SK-N-MC (cell line): ENCODE data around the gene ZNF554.
"Not testable (repeated sequence)": the region's sequence is repeated elsewhere in the genome, so short reads cannot be mapped to it uniquely, and the experiment has no call there.

Source experiments
- DNase-seq: peaks from one replicate; pipeline ENCODE4 v3.0.0-alpha.2; 2011; ENCODE audit warnings: low read depth, low spot score
- H3K27ac ChIP-seq: fragments of 200-600 bp; sonication (generic); 2 replicates; pipeline ENCODE4 v1.5.1; 2016; ENCODE audit warnings: mixed run types
- H3K36me3 ChIP-seq: fragments of 200-600 bp; sonication (generic); 2 replicates; pipeline ENCODE4 v1.6.1; 2017; ENCODE audit warnings: antibody characterized with exemption, low read length, mixed read lengths; ENCODE audit not compliant: insufficient read depth
- H3K4me3 ChIP-seq: fragments of 200-600 bp; sonication (generic); 2 replicates; pipeline ENCODE4 v1.5.1; 2016
- H3K9ac ChIP-seq: fragments of 200-600 bp; sonication (generic); 2 replicates; pipeline ENCODE4 v1.8.0; 2017; ENCODE audit warnings: mixed run types, mixed read lengths; ENCODE audit not compliant: insufficient read length
- H3K9me3 ChIP-seq: fragments of 200-600 bp; sonication (generic); 2 replicates; pipeline ENCODE4 v1.6.1; 2017; ENCODE audit warnings: low read depth, mild to moderate bottlenecking, antibody characterized with exemption, low read length, moderate library complexity, mixed read lengths
- EZH2 ChIP-seq: fragments of 200-600 bp; sonication (generic); IDR thresholded peaks from one replicate; pipeline ENCODE4 v1.6.1; 2017; ENCODE audit warnings: antibody characterized with exemption
- FOXP2 ChIP-seq: optimal IDR thresholded peaks from 2 replicates; pipeline ENCODE3; 2011; ENCODE audit warnings: mild to moderate bottlenecking, moderate library complexity; ENCODE audit not compliant: insufficient read depth; ENCODE audit errors: extremely low read length, control extremely low read depth
- POLR2AphosphoS5 ChIP-seq: IDR thresholded peaks from 2 replicates; pipeline ENCODE4 v1.6.1; 2012; ENCODE audit warnings: mild to moderate bottlenecking, low read depth, low read length, borderline replicate concordance

Gene ZNF554

GRCh38 chr19:2863816-2864215 is 44.1 kb downstream of the ZNF554 start:
- Histone ChIP-seq H3K9me3 (no peaks in the 10 kb centered on the region), H3K27ac (no peak overlapping the region), H3K36me3 (no peaks in the 10 kb centered on the region), H3K4me3 (no peak overlapping the region), H3K9ac (no peak overlapping the region)
- no peak for DNase-seq
- TF ChIP-seq EZH2 (no peak), FOXP2 (no peak), POLR2AphosphoS5 (no peak)

- Histone ChIP-seq H3K9me3 (no peaks in the 10 kb centered on the region), H3K4me3 (no peak overlapping the region), H3K27ac (no peak overlapping the region), H3K9ac (no peak overlapping the region), H3K36me3 (no peaks in the 10 kb centered on the region)
- TF ChIP-seq EZH2 (no peak), FOXP2 (no peak), POLR2AphosphoS5 (no peak)
- no peak for DNase-seq
Measured at GRCh38 chr19:2865334-2866100, 45.8 kb downstream of the ZNF554 start.

GRCh38 chr19:2866495-2867024 is 46.9 kb downstream of the ZNF554 start:
- Histone ChIP-seq H3K27ac (no peak overlapping the region), H3K4me3 (no peak overlapping the region), H3K36me3 (no peaks in the 10 kb centered on the region), H3K9me3 (no peaks in the 10 kb centered on the region), H3K9ac (no peak overlapping the region)
- TF ChIP-seq FOXP2 = no peak
- TF ChIP-seq POLR2AphosphoS5 = no peak
- no peak for TF ChIP-seq EZH2
- no peak for DNase-seq

GRCh38 chr19:2867025-2867991 is 47.6 kb downstream of the ZNF554 start, which contains the start of gene ZNF556:
Gene ZNF556 (plus strand): TSS chr19:2867335. CDS start chr19:2867422, 87 bp downstream.
- Histone ChIP-seq H3K27ac (no peak within 1 kb of the TSS), H3K36me3 (no peaks in the 10 kb centered on the region), H3K9me3 (no peaks in the 10 kb centered on the region), H3K9ac (no peak within 1 kb of the TSS), H3K4me3 (no peak within 1 kb of the TSS)
- no peak for DNase-seq
- TF ChIP-seq POLR2AphosphoS5 (no peak), EZH2 (no peak), FOXP2 (no peak)

- Histone ChIP-seq H3K4me3 (no peak overlapping the region), H3K9me3 (no peaks in the 10 kb centered on the region), H3K27ac (no peak overlapping the region), H3K9ac (no peak overlapping the region), H3K36me3 (no peaks in the 10 kb centered on the region)
- DNase-seq = no peak
- no peak for TF ChIP-seq POLR2AphosphoS5
- TF ChIP-seq EZH2 = no peak
- TF ChIP-seq FOXP2 = no peak
Measured at GRCh38 chr19:2869618-2870017, 50.0 kb downstream of the ZNF554 start.

- H3K27ac ChIP-seq, H3K9ac ChIP-seq, H3K36me3 ChIP-seq, DNase-seq, H3K9me3 ChIP-seq, H3K4me3 ChIP-seq: not testable (repeated sequence)
Measured at GRCh38 chr19:2872175-2872574, 52.5 kb downstream of the ZNF554 start.

GRCh38 chr19:2877398-2878331 is 58.0 kb downstream of the ZNF554 start:
- H3K9me3 ChIP-seq = no peaks in the 10 kb centered on the region
- no peak overlapping the region for H3K27ac ChIP-seq
- H3K36me3 ChIP-seq = no peaks in the 10 kb centered on the region
- H3K4me3 ChIP-seq = no peak overlapping the region
- H3K9ac ChIP-seq = no peak overlapping the region
- TF ChIP-seq POLR2AphosphoS5 (no peak), FOXP2 (no peak), EZH2 (no peak)
- DNase-seq = no peak

GRCh38 chr19:2883686-2884439 is 64.2 kb downstream of the ZNF554 start:
- H3K9me3 ChIP-seq = no peaks in the 10 kb centered on the region
- TF ChIP-seq POLR2AphosphoS5 (no peak), FOXP2 (no peak), EZH2 (no peak)
- DNase-seq = no peak
- no peaks in the 10 kb centered on the region for H3K36me3 ChIP-seq
- H3K9ac ChIP-seq = no peak overlapping the region
- H3K27ac ChIP-seq = no peak overlapping the region
- H3K4me3 ChIP-seq = no peak overlapping the region
